Muscle layer of colon (tissue), 2 donors: ENCODE measurements around the gene KSR2.
"Not testable (repeated sequence)": the region's sequence is repeated elsewhere in the genome, so short reads cannot be mapped to it uniquely, and the experiment has no call there.

Source experiments
- H3K27ac ChIP-seq: one replicate; pipeline ENCODE4 v1.7.0; 2013; ENCODE audit warnings: low read depth, mild to moderate bottlenecking, low read length, moderate library complexity
- H3K27me3 ChIP-seq, 2 donors: one replicate each; pipeline ENCODE4 v1.7.0; 2013; ENCODE audit warnings: low read length in 2 of 2, mild to moderate bottlenecking in 2 of 2; ENCODE audit not compliant: insufficient read depth in 2 of 2, control insufficient read depth in 1 of 2
- H3K36me3 ChIP-seq: one replicate; pipeline ENCODE4 v1.7.0; 2013; ENCODE audit warnings: mild to moderate bottlenecking, low read length; ENCODE audit not compliant: insufficient read depth
- H3K4me1 ChIP-seq: one replicate; pipeline ENCODE4 v1.7.0; 2013; ENCODE audit warnings: mild to moderate bottlenecking, low read length; ENCODE audit not compliant: insufficient read depth
- H3K4me3 ChIP-seq, 2 donors: one replicate each; pipeline ENCODE4 v1.7.0; 2013; ENCODE audit warnings: low read length in 2 of 2, low read depth in 1 of 2, mild to moderate bottlenecking in 1 of 2, moderate library complexity in 1 of 2
- H3K9ac ChIP-seq: one replicate; pipeline ENCODE4 v1.7.0; 2013; ENCODE audit warnings: low read length
- H3K9me3 ChIP-seq: one replicate; pipeline ENCODE4 v1.7.0; 2013; ENCODE audit warnings: mild to moderate bottlenecking, low read length
- donor health status: abdominal sarcoma.
- donor health status: Adenocarcinoma of cecum.

KSR2 gene

GRCh38 chr12:117645473-117645872 is 323.3 kb downstream of the KSR2 start:
- Histone ChIP-seq H3K4me1 (no peaks in the 10 kb centered on the region), H3K36me3 (no peaks in the 10 kb centered on the region), H3K9me3 (no peaks in the 10 kb centered on the region), H3K4me3 (no peak overlapping the region), H3K9ac (no peak overlapping the region), H3K27ac (no peak overlapping the region), H3K27me3 (no peaks in the 10 kb centered on the region)

GRCh38 chr12:117643971-117644370 is 324.8 kb downstream of the KSR2 start:
- no peaks in the 10 kb centered on the region for H3K27me3 ChIP-seq
- no peak overlapping the region for H3K4me3 ChIP-seq
- H3K4me1 ChIP-seq = no peaks in the 10 kb centered on the region
- H3K27ac ChIP-seq = no peak overlapping the region
- H3K36me3 ChIP-seq = no peaks in the 10 kb centered on the region
- no peak overlapping the region for H3K9ac ChIP-seq
- H3K9me3 ChIP-seq = no peaks in the 10 kb centered on the region

- H3K36me3 ChIP-seq = no peaks in the 10 kb centered on the region
- no peak overlapping the region for H3K27ac ChIP-seq
- no peaks in the 10 kb centered on the region for H3K4me1 ChIP-seq
- H3K9me3 ChIP-seq = no peaks in the 10 kb centered on the region
- no peaks in the 10 kb centered on the region for H3K27me3 ChIP-seq
- H3K9ac ChIP-seq = no peak overlapping the region
- no peak overlapping the region for H3K4me3 ChIP-seq
Observed at GRCh38 chr12:117641885-117642284, 326.9 kb downstream of the KSR2 start.

- H3K36me3 ChIP-seq = no peaks in the 10 kb centered on the region
- no peaks in the 10 kb centered on the region for H3K9me3 ChIP-seq
- no peaks in the 10 kb centered on the region for H3K27me3 ChIP-seq
- no peak overlapping the region for H3K9ac ChIP-seq
- H3K4me1 ChIP-seq = no peaks in the 10 kb centered on the region
- no peak overlapping the region for H3K4me3 ChIP-seq
- no peak overlapping the region for H3K27ac ChIP-seq
Observed at GRCh38 chr12:117640511-117640910, 328.3 kb downstream of the KSR2 start.

- H3K36me3 ChIP-seq = no peaks in the 10 kb centered on the region
Observed at GRCh38 chr12:117629454-117629853, 339.3 kb downstream of the KSR2 start.

GRCh38 chr12:117628711-117629110 is 340.1 kb downstream of the KSR2 start:
- not testable (repeated sequence) for H3K9me3 ChIP-seq, H3K4me3 ChIP-seq, H3K27ac ChIP-seq, H3K9ac ChIP-seq, H3K36me3 ChIP-seq, H3K27me3 ChIP-seq, H3K4me1 ChIP-seq

More at GRCh38 chr12:117629454-117629853, 339.3 kb downstream of the KSR2 start:
- Histone ChIP-seq H3K4me1 (no peaks in the 10 kb centered on the region), H3K4me3 (no peak overlapping the region), H3K9ac (no peak overlapping the region), H3K27ac (no peak overlapping the region), H3K27me3 (no peaks in the 10 kb centered on the region), H3K9me3 (no peaks in the 10 kb centered on the region)

- H3K27me3 ChIP-seq = no peaks in the 10 kb centered on the region
- no peak overlapping the region for H3K9ac ChIP-seq
- no peaks in the 10 kb centered on the region for H3K36me3 ChIP-seq
- no peak overlapping the region for H3K27ac ChIP-seq
- no peaks in the 10 kb centered on the region for H3K9me3 ChIP-seq
- no peak overlapping the region for H3K4me3 ChIP-seq
- H3K4me1 ChIP-seq = no peaks in the 10 kb centered on the region
Observed at GRCh38 chr12:117622741-117623140, 346.0 kb downstream of the KSR2 start.

- Histone ChIP-seq H3K27me3 (no peaks in the 10 kb centered on the region), H3K9ac (no peak overlapping the region), H3K9me3 (no peaks in the 10 kb centered on the region), H3K27ac (no peak overlapping the region), H3K36me3 (no peaks in the 10 kb centered on the region), H3K4me1 (no peaks in the 10 kb centered on the region), H3K4me3 (no peak overlapping the region)
Observed at GRCh38 chr12:117622087-117622486, 346.7 kb downstream of the KSR2 start.

- Histone ChIP-seq H3K9ac (no peak overlapping the region), H3K4me3 (no peak overlapping the region), H3K36me3 (no peaks in the 10 kb centered on the region), H3K27me3 (no peaks in the 10 kb centered on the region), H3K27ac (no peak overlapping the region), H3K4me1 (no peaks in the 10 kb centered on the region), H3K9me3 (no peaks in the 10 kb centered on the region)
Observed at GRCh38 chr12:117607778-117608177, 361.0 kb downstream of the KSR2 start.

- Histone ChIP-seq H3K4me3 (no peak overlapping the region), H3K27ac (no peak overlapping the region), H3K4me1 (no peaks in the 10 kb centered on the region), H3K27me3 (no peaks in the 10 kb centered on the region), H3K9ac (no peak overlapping the region), H3K9me3 (no peaks in the 10 kb centered on the region), H3K36me3 (no peaks in the 10 kb centered on the region)
Observed at GRCh38 chr12:117606945-117607344, 361.8 kb downstream of the KSR2 start.

- Histone ChIP-seq H3K9ac (no peak overlapping the region), H3K4me3 (no peak overlapping the region), H3K4me1 (no peaks in the 10 kb centered on the region), H3K36me3 (no peaks in the 10 kb centered on the region), H3K27ac (no peak overlapping the region), H3K9me3 (no peaks in the 10 kb centered on the region), H3K27me3 (no peaks in the 10 kb centered on the region)
Observed at GRCh38 chr12:117606024-117606423, 362.8 kb downstream of the KSR2 start.

- no peak overlapping the region for H3K27ac ChIP-seq
- no peak overlapping the region for H3K4me3 ChIP-seq
Observed at GRCh38 chr12:117603316-117604113, 365.3 kb downstream of the KSR2 start.

More at GRCh38 chr12:117603316-117604113, 365.3 kb downstream of the KSR2 start:
- Histone ChIP-seq H3K9me3 (no peaks in the 10 kb centered on the region), H3K27me3 (no peaks in the 10 kb centered on the region), H3K4me1 (no peaks in the 10 kb centered on the region), H3K9ac (no peak overlapping the region), H3K36me3 (no peaks in the 10 kb centered on the region)
